ENCODE results near the gene CEP120. TPM values are rescaled to one million over a fixed set of nuclear protein-coding genes. Genes with fewer than 3 reads are reported as not detected.
"Not testable (repeated sequence)": the region's sequence is repeated elsewhere in the genome, so short reads cannot be mapped to it uniquely, and the experiment has no call there.

CEP120 gene
- total RNA-seq, 2 donors from 2014 or later: 14.5 to 37.5 TPM

DNA sequence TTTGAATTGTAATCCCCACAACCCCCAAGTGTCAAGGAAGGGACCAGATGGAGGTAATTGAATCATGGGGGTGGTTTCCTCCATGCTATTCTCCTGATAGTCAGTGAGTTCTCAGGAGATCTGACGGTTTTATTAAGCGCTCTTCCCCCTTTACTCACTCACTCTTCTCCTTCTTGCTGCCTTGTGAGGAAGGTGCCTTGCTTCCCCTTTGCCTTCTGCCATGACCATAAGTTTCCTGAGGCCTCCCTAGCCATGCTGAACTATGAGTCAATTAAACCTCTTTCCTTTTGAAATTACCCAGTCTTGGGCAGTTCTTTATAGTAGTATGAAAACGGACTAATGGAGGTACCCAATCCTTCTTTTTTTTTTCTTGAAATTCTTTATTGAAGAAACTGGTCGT lies 2.2 kb upstream of the CEP120 start:
- intact Hi-C loops (cut with DNase I): no loop called here
- H3K9me3 ChIP-seq: no peaks in the 10 kb centered on the region
- H3K27ac ChIP-seq: no peak overlapping the region
- no peaks in the 10 kb centered on the region for H3K4me1 ChIP-seq (replicated peaks)
- no peaks in the 10 kb centered on the region for H3K27me3 ChIP-seq (replicated peaks; ENCODE audit: insufficient read depth)
- no peaks in the 10 kb centered on the region for H3K36me3 ChIP-seq
- no peak for TF ChIP-seq POLR2AphosphoS5 (IDR thresholded peaks at IDR 0.05)
- no peak for TF ChIP-seq POLR2A (IDR thresholded peaks at IDR 0.05)
- TF ChIP-seq, protein P1, sequence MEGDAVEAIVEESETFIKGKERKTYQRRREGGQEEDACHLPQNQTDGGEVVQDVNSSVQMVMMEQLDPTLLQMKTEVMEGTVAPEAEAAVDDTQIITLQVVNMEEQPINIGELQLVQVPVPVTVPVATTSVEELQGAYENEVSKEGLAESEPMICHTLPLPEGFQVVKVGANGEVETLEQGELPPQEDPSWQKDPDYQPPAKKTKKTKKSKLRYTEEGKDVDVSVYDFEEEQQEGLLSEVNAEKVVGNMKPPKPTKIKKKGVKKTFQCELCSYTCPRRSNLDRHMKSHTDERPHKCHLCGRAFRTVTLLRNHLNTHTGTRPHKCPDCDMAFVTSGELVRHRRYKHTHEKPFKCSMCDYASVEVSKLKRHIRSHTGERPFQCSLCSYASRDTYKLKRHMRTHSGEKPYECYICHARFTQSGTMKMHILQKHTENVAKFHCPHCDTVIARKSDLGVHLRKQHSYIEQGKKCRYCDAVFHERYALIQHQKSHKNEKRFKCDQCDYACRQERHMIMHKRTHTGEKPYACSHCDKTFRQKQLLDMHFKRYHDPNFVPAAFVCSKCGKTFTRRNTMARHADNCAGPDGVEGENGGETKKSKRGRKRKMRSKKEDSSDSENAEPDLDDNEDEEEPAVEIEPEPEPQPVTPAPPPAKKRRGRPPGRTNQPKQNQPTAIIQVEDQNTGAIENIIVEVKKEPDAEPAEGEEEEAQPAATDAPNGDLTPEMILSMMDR (IDR thresholded peaks at IDR 0.05): no peak
- 94% methylated on average over 4 of the region's 4 CpGs for WGBS
- H3K4me3 ChIP-seq: no peak overlapping the region
- no peak for DNase-seq (ENCODE audit: low spot score)

DNA sequence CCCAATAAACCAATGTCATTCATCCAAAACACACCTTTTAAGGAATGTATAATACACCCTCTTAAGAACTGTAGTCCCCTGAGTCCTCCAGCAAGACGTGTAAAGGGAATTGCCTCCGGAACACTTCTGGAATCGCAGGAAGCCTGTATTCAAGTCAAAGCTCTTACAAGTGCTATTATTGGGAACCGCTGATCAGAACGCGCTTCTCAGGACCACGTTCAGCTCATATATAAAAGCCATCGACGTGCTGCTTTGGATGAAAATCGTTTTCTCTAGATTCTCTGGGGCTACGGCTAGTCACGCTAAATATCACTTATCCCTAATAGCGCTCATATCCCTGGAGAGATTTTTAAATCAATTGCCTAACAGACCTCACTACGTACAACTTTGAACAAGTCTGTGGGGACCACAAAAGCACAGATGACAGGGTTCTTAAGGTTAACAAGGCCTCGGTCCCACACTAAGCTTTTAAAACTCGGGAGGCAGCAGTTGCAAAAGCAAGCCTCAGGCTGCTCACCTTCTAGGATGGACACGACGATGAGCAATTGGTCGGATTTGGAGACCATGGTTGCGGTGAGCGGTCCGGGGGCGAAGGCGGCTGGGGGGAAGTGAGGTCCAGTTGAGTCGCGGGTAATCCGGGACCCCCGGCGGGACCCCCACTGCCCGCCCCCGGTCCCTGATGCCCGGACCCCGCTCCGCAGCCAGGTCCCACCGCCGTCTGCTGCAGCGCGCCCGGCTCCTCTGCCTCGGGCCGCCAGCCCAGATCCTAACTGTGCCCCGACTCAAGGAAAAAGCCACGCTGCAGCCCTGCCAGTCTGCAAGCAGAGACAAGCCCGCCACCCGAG lies 548 bp downstream of the CEP120 start:
- Histone ChIP-seq H3K36me3 (no peaks in the 10 kb centered on the region), H3K4me3 (peak overlapping the region; percentile 61 to 68), H3K9me3 (no peaks in the 10 kb centered on the region), H3K27ac (peak overlapping the region; percentile 81 to 85), H3K4me1 (replicated peaks) (no peaks in the 10 kb centered on the region), H3K27me3 (replicated peaks; ENCODE audit: insufficient read depth) (no peaks in the 10 kb centered on the region)
- peak; percentile 11 for DNase-seq (ENCODE audit: low spot score)
- intact Hi-C loops (cut with DNase I): loop anchor here (2.0 to 5.0 kb wide), 2 partner anchors 90 to 190 kb away; partner anchors contain the start of gene CSNK1G3
- TF ChIP-seq POLR2AphosphoS5 (IDR thresholded peaks at IDR 0.05): no peak
- WGBS: under 1% methylated on average over 44 of the region's 45 CpGs

DNA sequence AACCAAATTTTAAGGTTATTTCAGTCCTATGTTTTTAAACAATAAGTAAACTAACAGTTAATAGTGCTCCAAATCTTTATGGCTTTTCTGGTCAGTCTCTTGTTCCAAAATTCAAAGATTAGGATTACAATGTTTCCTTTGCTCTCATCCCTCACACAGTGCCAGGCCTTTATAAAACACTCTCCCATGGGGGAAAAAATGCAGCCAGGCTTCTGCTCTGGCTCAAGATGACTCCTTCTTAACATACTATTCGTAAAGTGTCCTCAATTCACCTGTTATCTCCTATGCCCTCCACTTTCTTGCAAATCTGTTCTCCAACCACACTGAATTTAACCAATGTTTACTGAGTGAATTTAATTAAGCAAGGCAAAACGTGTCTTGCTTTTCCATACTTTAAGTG lies 1.4 kb downstream of the CEP120 start:
- no peaks in the 10 kb centered on the region for H3K4me1 ChIP-seq (replicated peaks)
- no peaks in the 10 kb centered on the region for H3K36me3 ChIP-seq
- DNase-seq (ENCODE audit: low spot score): no peak
- TF ChIP-seq POLR2A (IDR thresholded peaks at IDR 0.05): no peak
- TF ChIP-seq POLR2AphosphoS5 (IDR thresholded peaks at IDR 0.05): no peak
- TF ChIP-seq, protein P1 (IDR thresholded peaks at IDR 0.05): no peak
- intact Hi-C loops (cut with DNase I): loop anchor here (2.0 to 5.0 kb wide), 2 partner anchors 91 to 191 kb away; partner anchors contain the start of gene CSNK1G3
- peak overlapping the region in 1 of 2 donors; percentile 85 for H3K27ac ChIP-seq
- H3K4me3 ChIP-seq: peak overlapping the region; percentile 61 to 68
- WGBS: 11% methylated on average over 2 of the region's 2 CpGs
- H3K9me3 ChIP-seq: no peaks in the 10 kb centered on the region
- no peaks in the 10 kb centered on the region for H3K27me3 ChIP-seq (replicated peaks; ENCODE audit: insufficient read depth)

DNA sequence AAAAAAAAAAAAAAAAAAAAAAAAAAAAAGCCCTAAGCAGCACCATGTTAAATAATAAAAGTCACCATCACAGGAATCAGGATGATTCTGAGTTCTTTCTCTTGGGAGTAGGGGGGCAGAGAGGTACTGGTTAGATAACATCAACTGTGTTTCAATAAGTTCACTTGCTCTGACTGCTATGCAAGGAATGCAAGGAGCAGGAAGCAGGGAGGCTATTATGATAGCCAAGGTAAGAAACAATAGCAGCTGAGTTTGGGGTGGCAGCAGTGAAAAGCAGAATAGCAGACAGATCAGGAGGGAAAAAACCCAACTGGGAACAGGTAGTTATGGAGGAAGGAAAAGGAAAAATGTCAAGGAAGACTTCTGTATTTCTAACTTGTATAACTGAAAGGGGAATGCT lies 8.2 kb downstream of the CEP120 start:
- H3K4me3 ChIP-seq: no peak overlapping the region
- intact Hi-C loops (cut with DNase I): no loop called here
- H3K27me3 ChIP-seq (replicated peaks; ENCODE audit: insufficient read depth): no peaks in the 10 kb centered on the region
- no peaks in the 10 kb centered on the region for H3K36me3 ChIP-seq
- no peaks in the 10 kb centered on the region for H3K9me3 ChIP-seq
- H3K4me1 ChIP-seq (replicated peaks): no peaks in the 10 kb centered on the region
- TF ChIP-seq POLR2AphosphoS5 (IDR thresholded peaks at IDR 0.05) (no peak), POLR2A (IDR thresholded peaks at IDR 0.05) (no peak)
- TF ChIP-seq, protein P1 (IDR thresholded peaks at IDR 0.05): no peak
- DNase-seq (ENCODE audit: low spot score): no peak
- H3K27ac ChIP-seq: no peak overlapping the region

DNA sequence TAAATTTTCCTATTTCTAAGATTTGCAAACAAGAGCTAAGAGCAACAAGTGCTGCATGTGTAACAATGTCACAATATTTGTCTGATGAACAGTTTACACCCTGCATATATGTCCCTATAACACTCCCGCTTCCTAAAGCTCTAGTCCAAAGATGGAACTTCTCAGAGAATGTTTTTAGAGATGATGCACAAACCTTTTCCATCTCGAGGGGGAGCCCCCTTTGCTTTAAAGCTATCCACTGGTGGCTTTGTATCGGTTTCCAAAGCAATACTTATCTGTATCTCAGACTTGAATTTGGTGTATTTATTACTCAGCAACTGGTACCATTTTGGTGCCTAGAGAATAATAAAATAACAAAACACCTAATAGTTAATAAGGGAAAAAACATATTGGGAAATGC lies 11.0 kb downstream of the CEP120 start:
- 92% methylated on average over 3 of the region's 3 CpGs for WGBS
- TF ChIP-seq POLR2A (IDR thresholded peaks at IDR 0.05) (no peak), POLR2AphosphoS5 (IDR thresholded peaks at IDR 0.05) (no peak)
- TF ChIP-seq, protein P1 (IDR thresholded peaks at IDR 0.05): no peak
- H3K27me3 ChIP-seq (replicated peaks; ENCODE audit: insufficient read depth): no peaks in the 10 kb centered on the region
- H3K4me1 ChIP-seq (replicated peaks): no peaks in the 10 kb centered on the region
- H3K4me3 ChIP-seq: no peak overlapping the region
- H3K9me3 ChIP-seq: no peaks in the 10 kb centered on the region
- H3K27ac ChIP-seq: no peak overlapping the region
- H3K36me3 ChIP-seq: no peaks in the 10 kb centered on the region
- no peak for DNase-seq (ENCODE audit: low spot score)
- intact Hi-C loops (cut with DNase I): no loop called here

DNA sequence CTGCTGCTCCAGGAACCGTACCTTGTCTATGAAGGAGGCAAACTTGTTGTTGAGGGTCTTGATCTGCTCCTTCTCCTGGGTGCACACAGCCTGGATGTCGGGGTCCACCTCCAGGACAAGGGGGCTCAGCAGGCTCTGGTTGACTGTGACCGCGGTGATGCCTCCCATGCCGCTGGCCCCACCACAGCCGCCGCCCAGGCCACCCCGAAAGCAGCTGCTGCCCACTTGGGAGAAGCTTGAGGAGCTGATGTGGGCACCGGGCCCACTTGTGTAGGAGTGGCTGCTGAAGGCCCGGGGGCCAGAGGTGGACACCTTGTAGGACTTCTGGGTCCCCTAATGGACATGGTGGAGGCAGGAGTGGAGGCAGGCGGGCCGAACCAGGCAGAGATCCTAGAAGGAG lies 21.2 kb downstream of the CEP120 start:
- H3K27ac ChIP-seq; H3K4me3 ChIP-seq; H3K9me3 ChIP-seq; DNase-seq (ENCODE audit: low spot score); intact Hi-C loops (cut with DNase I); H3K27me3 ChIP-seq (replicated peaks; ENCODE audit: insufficient read depth); H3K4me1 ChIP-seq (replicated peaks): not testable (repeated sequence)
- WGBS: 97% methylated on average over 12 of the region's 12 CpGs
- H3K36me3 ChIP-seq: peaks cover 0 to 14% of the 10 kb centered on the region in 2 donors

All from prostate gland (tissue), 2 donors.